OCI-LY3 (cell line): ENCODE data around the gene TRIO.
A peak's percentile ranks its signal among the peaks of the same experiment; 100 is the strongest.

Experiments
- H2AFZ ChIP-seq: fragments of 200-600, 300-600 bp; shearing (Covaris generic); 2 replicates; pipeline ENCODE4 v1.6.0; 2014; ENCODE audit warnings: antibody characterized with exemption, low read depth, low read length
- H3K27ac ChIP-seq: fragments of 200-600, 300-600 bp; sonication (generic); 2 replicates; pipeline ENCODE4 v1.5.1; 2014; ENCODE audit warnings: mild to moderate bottlenecking, low read length, moderate library complexity, mixed read lengths
- H3K27me3 ChIP-seq: fragments of 200-600, 300-600 bp; sonication (generic); 2 replicates; pipeline ENCODE4 v1.6.1; 2014; ENCODE audit warnings: low read depth, low read length, mixed read lengths
- H3K36me3 ChIP-seq: fragments of 200-600, 300-600 bp; sonication (generic); replicated peaks from 2 replicates; pipeline ENCODE3; 2014; ENCODE audit warnings: low read depth, low read length, mixed read lengths
- H3K4me1 ChIP-seq: fragments of 300-600, 200-600 bp; sonication (generic); 2 replicates; pipeline ENCODE4 v1.6.1; 2014; ENCODE audit warnings: low read length, mixed read lengths
- H3K4me2 ChIP-seq: fragments of 200-600, 300-600 bp; sonication (generic); 2 replicates; pipeline ENCODE4 v1.6.1; 2014; ENCODE audit warnings: low read length, mixed read lengths
- H3K4me3 ChIP-seq: fragments of 300-600, 200-600 bp; sonication (generic); 2 replicates; pipeline ENCODE4 v1.5.1; 2014; ENCODE audit warnings: antibody characterized with exemption, mild to moderate bottlenecking, low read length, moderate library complexity
- H3K79me2 ChIP-seq: fragments of 300-600, 200-600 bp; shearing (Covaris generic); 2 replicates; pipeline ENCODE4 v1.6.1; 2014; ENCODE audit warnings: mild to moderate bottlenecking, low read length, mixed read lengths
- H3K9ac ChIP-seq: fragments of 300-600, 200-600 bp; shearing (Covaris generic); 2 replicates; pipeline ENCODE4 v1.6.0; 2014; ENCODE audit warnings: mild to moderate bottlenecking, low read length, moderate library complexity
- H3K9me3 ChIP-seq: fragments of 200-600, 300-600 bp; shearing (Covaris generic); 2 replicates; pipeline ENCODE4 v1.6.1; 2014; ENCODE audit warnings: low read length, mixed read lengths; ENCODE audit not compliant: insufficient read depth
- H4K20me1 ChIP-seq: fragments of 200-600, 300-600 bp; sonication (generic); 2 replicates; pipeline ENCODE4 v1.6.1; 2016; ENCODE audit warnings: low read length, mixed read lengths; ENCODE audit not compliant: insufficient read depth
- CTCF ChIP-seq: fragments of 200-600, 300-600 bp; sonication (generic); IDR thresholded peaks from 2 replicates; pipeline ENCODE4 v1.5.1; 2014; ENCODE audit warnings: antibody characterized with exemption, low read length, low read depth
- EZH2phosphoT487 ChIP-seq: fragments of 200-600 bp; shearing (Covaris generic); IDR thresholded peaks from 2 replicates; pipeline ENCODE4 v1.6.1; 2018; ENCODE audit warnings: antibody characterized with exemption, mixed run types, low read depth

The TRIO gene

GRCh38 chr5:14101922-14102321, 41.2 kb upstream of the TRIO start:
- Histone ChIP-seq H3K9me3 (no peaks in the 10 kb centered on the region), H2AFZ (no peak overlapping the region), H4K20me1 (no peaks in the 10 kb centered on the region), H3K79me2 (no peaks in the 10 kb centered on the region), H3K9ac (no peak overlapping the region), H3K36me3 (no peaks in the 10 kb centered on the region), H3K4me1 (no peaks in the 10 kb centered on the region), H3K27ac (no peak overlapping the region), H3K4me3 (no peak overlapping the region), H3K4me2 (no peak overlapping the region), H3K27me3 (no peaks in the 10 kb centered on the region)
- TF ChIP-seq EZH2phosphoT487, result no peak
- no peak for TF ChIP-seq CTCF

DNA sequence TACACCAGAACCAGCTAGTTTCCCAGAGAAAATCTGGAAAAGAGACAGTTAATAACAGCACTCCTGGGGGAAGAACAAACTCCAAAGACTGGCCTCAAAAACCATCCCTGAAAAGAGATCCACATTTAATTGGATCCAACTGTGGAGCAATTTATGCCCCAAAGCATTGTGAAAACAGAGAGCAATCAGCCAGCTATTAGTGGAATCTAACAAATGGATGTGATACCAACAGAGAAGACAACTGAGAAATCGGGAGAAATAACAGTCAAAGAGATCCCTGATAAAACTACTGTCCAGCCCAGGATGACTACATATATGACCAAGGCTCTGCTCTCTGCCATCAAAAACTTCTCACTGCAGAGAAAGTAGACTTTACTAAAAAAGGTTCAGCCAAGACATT, 40.5 kb upstream of the TRIO start:
- TF ChIP-seq CTCF, result no peak
- TF ChIP-seq EZH2phosphoT487, result no peak
- Histone ChIP-seq H2AFZ (no peak overlapping the region), H3K36me3 (no peaks in the 10 kb centered on the region), H3K79me2 (no peaks in the 10 kb centered on the region), H3K27ac (no peak overlapping the region), H3K4me1 (no peaks in the 10 kb centered on the region), H3K4me2 (no peak overlapping the region), H4K20me1 (no peaks in the 10 kb centered on the region), H3K27me3 (no peaks in the 10 kb centered on the region), H3K4me3 (no peak overlapping the region), H3K9ac (no peak overlapping the region), H3K9me3 (no peaks in the 10 kb centered on the region)

DNA sequence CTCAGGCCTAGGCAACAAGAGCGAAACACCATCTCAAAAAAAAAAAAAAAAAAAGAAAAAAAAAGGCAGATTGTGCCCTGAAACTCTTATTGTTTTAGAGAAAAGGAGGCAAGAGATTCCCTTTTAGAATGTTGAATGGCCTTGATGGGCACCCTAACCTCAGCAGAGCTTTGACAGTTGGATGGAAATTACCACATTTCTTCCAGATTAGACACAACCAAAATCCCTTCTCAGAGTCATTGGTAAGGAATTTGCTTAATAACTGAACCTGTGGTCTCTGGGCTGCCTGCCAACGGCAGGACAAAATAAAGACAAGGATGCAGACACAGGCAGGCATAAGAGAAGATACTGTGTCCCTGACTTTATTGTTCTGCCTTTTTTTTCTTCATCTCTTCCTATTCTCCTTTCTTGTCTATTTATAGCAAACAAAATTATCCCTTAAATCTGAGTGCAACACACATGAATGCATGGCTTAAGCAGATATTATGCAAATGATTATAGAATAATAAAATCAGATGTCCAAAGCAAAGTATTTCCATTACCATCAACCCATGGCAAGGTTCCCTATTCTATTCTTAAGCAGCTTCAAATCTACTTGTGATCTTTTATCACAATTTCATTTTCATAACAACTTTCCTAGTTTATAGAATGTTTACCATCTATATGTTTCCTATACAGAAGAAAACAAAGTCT, 37.3 kb upstream of the TRIO start:
- no peak for TF ChIP-seq CTCF
- no peak for TF ChIP-seq EZH2phosphoT487

DNA sequence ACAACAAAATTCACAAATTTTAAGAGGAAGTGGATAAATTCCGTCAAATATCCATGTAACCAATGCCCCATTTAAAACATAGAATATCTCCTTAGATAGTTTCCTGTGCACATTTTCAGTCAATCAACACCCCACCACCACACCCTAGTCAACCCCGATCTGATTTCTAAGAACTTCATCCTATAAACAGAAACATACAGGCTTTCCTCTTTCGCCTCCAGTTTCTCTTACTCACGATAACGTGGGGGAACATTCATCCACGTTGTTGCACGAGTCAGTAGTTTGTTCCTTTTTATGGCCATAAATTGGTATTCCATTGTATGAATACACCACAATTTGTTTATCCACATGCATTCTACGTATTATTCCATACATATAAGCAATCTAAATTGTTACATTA, 35.6 kb upstream of the TRIO start:
- H3K4me3 ChIP-seq, result no peak overlapping the region
- H3K27ac ChIP-seq, result no peak overlapping the region
- no peaks in the 10 kb centered on the region for H3K36me3 ChIP-seq
- H2AFZ ChIP-seq, result no peak overlapping the region
- no peaks in the 10 kb centered on the region for H3K79me2 ChIP-seq
- peak overlapping the region; percentile 71; the same call in 1 of the 2 replicates for H3K4me2 ChIP-seq
- H3K9ac ChIP-seq, result no peak overlapping the region
- no peaks in the 10 kb centered on the region for H4K20me1 ChIP-seq
- no peaks in the 10 kb centered on the region for H3K27me3 ChIP-seq
- no peak for TF ChIP-seq CTCF
- no peak for TF ChIP-seq EZH2phosphoT487
- peaks cover 9% of the 10 kb centered on the region for H3K4me1 ChIP-seq
- H3K9me3 ChIP-seq, result no peaks in the 10 kb centered on the region

More for the DNA sequence above, 37.3 kb upstream of the TRIO start:
- Histone ChIP-seq H4K20me1 (no peaks in the 10 kb centered on the region), H3K4me1 (peaks cover 9% of the 10 kb centered on the region), H3K4me2 (no peak overlapping the region), H2AFZ (no peak overlapping the region), H3K27ac (no peak overlapping the region), H3K4me3 (no peak overlapping the region), H3K36me3 (no peaks in the 10 kb centered on the region), H3K9ac (no peak overlapping the region), H3K79me2 (no peaks in the 10 kb centered on the region), H3K9me3 (no peaks in the 10 kb centered on the region), H3K27me3 (no peaks in the 10 kb centered on the region)
